IMR-90 (cell line): ENCODE data around the gene COX5B. TPM values are rescaled to one million over a fixed set of nuclear protein-coding genes. Genes with fewer than 3 reads are reported as not detected.
"Not testable (repeated sequence)": the region's sequence is repeated elsewhere in the genome, so short reads cannot be mapped to it uniquely, and the experiment has no call there.

ENCODE experiments used
- ATAC-seq: fragments of 200-7000 bp; cut with Tn5 transposase; 2 replicates; pipeline ENCODE4 v1.9.1; 2020; ENCODE audit warnings: low read depth, mild to moderate bottlenecking, moderate library complexity
- BruUV-seq: library from RNA; stranded (reverse); fragments of 400-500 nt; replicated peaks from 2 replicates; lab custom pipeline; 2021; lab: Mats Ljungman, UMichigan
- CTCF ChIA-PET: fragments of 300-600 bp; formaldehyde crosslinking; extraction: SDS; loops from one replicate; lab custom pipeline; 2021; ENCODE audit warnings: antibody characterized with exemption; lab: Yijun Ruan, JAX
- POLR2A ChIA-PET: fragments of 300-600 bp; sonication (Branson Sonifier 250); formaldehyde crosslinking; loops from one replicate; lab custom pipeline; 2022; ENCODE audit warnings: antibody characterized with exemption; ENCODE audit not compliant: unreplicated experiment; lab: Charles Lee
- DNase-seq: peaks from one replicate; pipeline ENCODE4 v3.0.0; 2013
- H2AFZ ChIP-seq: replicated peaks from 2 replicates; pipeline ENCODE3; 2013; ENCODE audit warnings: low read length, mild to moderate bottlenecking; ENCODE audit not compliant: poor library complexity
- H2AK5ac ChIP-seq: 2 replicates; pipeline ENCODE4 v1.6.1; 2013; ENCODE audit warnings: low read depth, low read length, inconsistent platforms
- H2AK9ac ChIP-seq: replicated peaks from 2 replicates; pipeline ENCODE3; 2013; ENCODE audit warnings: mild to moderate bottlenecking, low read depth, low read length, moderate library complexity; ENCODE audit not compliant: poor library complexity
- H2BK120ac ChIP-seq: 2 replicates; pipeline ENCODE4 v1.6.1; 2013; ENCODE audit warnings: low read depth, low read length, inconsistent platforms
- H2BK15ac ChIP-seq: 3 replicates; pipeline ENCODE4 v1.6.1; 2013; ENCODE audit warnings: low read depth, low read length, inconsistent platforms
- H2BK20ac ChIP-seq: 2 replicates; pipeline ENCODE4 v1.6.1; 2013; ENCODE audit warnings: low read depth, mild to moderate bottlenecking, inconsistent platforms, low read length, moderate library complexity
- H2BK5ac ChIP-seq: 2 replicates; pipeline ENCODE4 v1.6.1; 2013; ENCODE audit warnings: mild to moderate bottlenecking, low read depth, low read length, inconsistent platforms; ENCODE audit not compliant: poor library complexity, severe bottlenecking
- H3K14ac ChIP-seq: replicated peaks from 2 replicates; pipeline ENCODE4 v1.6.1; 2013; ENCODE audit warnings: low read depth, low read length, inconsistent platforms
- H3K18ac ChIP-seq: 2 replicates; pipeline ENCODE4 v1.6.1; 2013; ENCODE audit warnings: low read depth, low read length, control low read depth
- H3K23ac ChIP-seq: 2 replicates; pipeline ENCODE4 v1.6.1; 2013; ENCODE audit warnings: low read depth, low read length, inconsistent platforms
- H3K27ac ChIP-seq: 2 replicates; pipeline ENCODE4 v1.5.1; 2013; ENCODE audit warnings: mild to moderate bottlenecking, control low read depth, low read length; ENCODE audit not compliant: insufficient read depth
- H3K27me3 ChIP-seq: 2 replicates; pipeline ENCODE4 v1.6.1; 2013; ENCODE audit warnings: low read length; ENCODE audit not compliant: control insufficient read depth, insufficient read depth
- H3K36me3 ChIP-seq: 2 replicates; pipeline ENCODE4 v1.6.1; 2013; ENCODE audit warnings: low read length, mixed read lengths; ENCODE audit not compliant: control insufficient read depth, insufficient read depth
- H3K4ac ChIP-seq: 2 replicates; pipeline ENCODE4 v1.6.1; 2013; ENCODE audit warnings: low read depth, low read length, inconsistent platforms
- H3K4me1 ChIP-seq: 2 replicates; pipeline ENCODE4 v1.6.1; 2013; ENCODE audit warnings: low read length, mixed read lengths; ENCODE audit not compliant: control insufficient read depth, insufficient read depth
- H3K4me2 ChIP-seq: 2 replicates; pipeline ENCODE4 v1.6.1; 2013; ENCODE audit warnings: low read depth, mild to moderate bottlenecking, control low read depth, low read length, moderate library complexity
- H3K4me3 ChIP-seq: 2 replicates; pipeline ENCODE4 v1.5.1; 2013; ENCODE audit warnings: low read depth, mild to moderate bottlenecking, control low read depth, low read length, moderate library complexity; ENCODE audit not compliant: insufficient read depth
- H3K56ac ChIP-seq: 2 replicates; pipeline ENCODE4 v1.6.1; 2013; ENCODE audit warnings: low read length, inconsistent platforms; ENCODE audit not compliant: insufficient read depth; ENCODE audit errors: extremely low read depth
- H3K79me1 ChIP-seq, 2 experiments: 2 replicates each; pipeline ENCODE4 v1.6.1; 2013; ENCODE audit warnings: low read length in 2 of 2, inconsistent platforms in 1 of 2, low read depth in 1 of 2
- H3K9ac ChIP-seq: 2 replicates; pipeline ENCODE4 v1.6.1; 2013; ENCODE audit warnings: low read depth, low read length, control low read depth
- H3K9me1 ChIP-seq: 2 replicates; pipeline ENCODE4 v1.6.1; 2013; ENCODE audit warnings: low read length, inconsistent platforms; ENCODE audit not compliant: insufficient read depth
- H3K9me3 ChIP-seq: 2 replicates; pipeline ENCODE4 v1.6.1; 2013; ENCODE audit warnings: low read length; ENCODE audit not compliant: control insufficient read depth, insufficient read depth
- H4K20me1 ChIP-seq: 2 replicates; pipeline ENCODE4 v1.6.1; 2013; ENCODE audit warnings: low read length, inconsistent platforms; ENCODE audit not compliant: insufficient read depth
- H4K5ac ChIP-seq: 2 replicates; pipeline ENCODE4 v1.6.1; 2013; ENCODE audit warnings: mild to moderate bottlenecking, low read depth, low read length, control low read depth
- H4K8ac ChIP-seq, 2 experiments: 2 replicates each; pipeline ENCODE4 v1.6.1; 2013; ENCODE audit warnings: low read depth in 2 of 2, low read length in 2 of 2, control low read depth in 1 of 2, inconsistent platforms in 1 of 2
- H4K91ac ChIP-seq: 2 replicates; pipeline ENCODE4 v1.6.1; 2013; ENCODE audit warnings: low read depth, low read length, inconsistent platforms; ENCODE audit not compliant: insufficient read depth
- BHLHE40 ChIP-seq: fragments of 150-350 bp; IDR thresholded peaks from 2 replicates; pipeline ENCODE4 v1.6.1; 2016; ENCODE audit warnings: mild to moderate bottlenecking, low read depth, low read length
- ELK1 ChIP-seq: fragments of 150-350 bp; IDR thresholded peaks from 2 replicates; pipeline ENCODE4 v1.6.1; 2016; ENCODE audit warnings: low read depth, mild to moderate bottlenecking, low read length, moderate library complexity, borderline replicate concordance
- FOS ChIP-seq: fragments of 150-350 bp; IDR thresholded peaks from 2 replicates; pipeline ENCODE4 v1.6.1; 2016; ENCODE audit warnings: low read depth, low read length
- MAFK ChIP-seq: IDR thresholded peaks from 2 replicates; pipeline ENCODE4 v1.6.1; 2012; ENCODE audit warnings: low read depth, low read length, improper control_type of control experiment
- NFE2L2 ChIP-seq: fragments of 150-350 bp; IDR thresholded peaks from 2 replicates; pipeline ENCODE4 v1.6.1; 2016; ENCODE audit warnings: low read depth, mild to moderate bottlenecking, low read length
- SMC3 ChIP-seq: fragments of 150-350 bp; IDR thresholded peaks from 2 replicates; pipeline ENCODE4 v1.6.1; 2016; ENCODE audit warnings: low read depth, mild to moderate bottlenecking, antibody characterized with exemption, low read length, moderate library complexity
- WGBS, 2 experiments: methylation state at CpG; one replicate each; pipeline versions ENCODE4 v1.1.5 to v1.1.7; 2013; ENCODE audit warnings: missing lambda C conversion rate in 2 of 2; ENCODE audit not compliant: insufficient read length in 1 of 2; ENCODE audit errors: extremely low coverage in 2 of 2; 5-methylcytosine and 5-hydroxymethylcytosine counted together
- dilution Hi-C: fragments of 300-500 bp; cut with HindIII; formaldehyde crosslinking; loops from one replicate; pipeline ENCODE4 v1.14.3; 2018; ENCODE audit warnings: low sequenced_read_pairs; ENCODE audit not compliant: unreplicated experiment
- in situ Hi-C: fragments of 300-500 bp; cut with MboI; formaldehyde crosslinking; loops from 3 replicates; pipeline ENCODE4 v1.14.3; 2019; ENCODE audit warnings: low sequenced_read_pairs, inconsistent platforms, mixed read lengths
- intact Hi-C: fragments of 100-400 bp; cut with micrococcal nuclease; formaldehyde crosslinking; loops from 2 replicates; pipeline ENCODE4 v1.10.0; 2022
- polyA plus RNA-seq, 3 experiments: library from polyadenylated mRNA; depleted of rRNA; stranded (reverse); fragments of >200 nt; gene quantifications; 2 replicates each; pipeline ENCODE4 v1.2.3, GENCODE V29; 2012; ENCODE audit warnings: low replicate concordance in 1 of 3
- total RNA-seq: library from RNA; depleted of rRNA; stranded (reverse); fragments of >200 nt; gene quantifications from 2 replicates; pipeline ENCODE4 v1.2.3, GENCODE V29; 2012

Gene COX5B
- total and polyA plus RNA-seq, 2 of the 4 experiments (the other 2 are of a cell fraction) = 140 to 272 TPM

- Histone ChIP-seq H3K4me3 (no peak overlapping the region), H3K14ac (no peak overlapping the region), H2AFZ (no peak overlapping the region), H3K27me3 (no peaks in the 10 kb centered on the region), H3K56ac (no peak overlapping the region), H3K4me2 (no peak overlapping the region), H3K4me1 (no peaks in the 10 kb centered on the region), H3K4ac (no peak overlapping the region), H3K27ac (no peak overlapping the region), H4K5ac (no peak overlapping the region), H2BK20ac (no peak overlapping the region), H3K79me1 (no peaks in the 10 kb centered on the region), H2AK5ac (no peak overlapping the region), H3K9ac (no peak overlapping the region), H2BK15ac (no peak overlapping the region), H4K8ac (no peak overlapping the region), H4K20me1 (no peaks in the 10 kb centered on the region), H2BK120ac (no peak overlapping the region), H3K9me1 (0 out of 2 replicates have a peak, but pooled peaks cover 3% of the 10 kb centered on the region), H3K9me3 (no peaks in the 10 kb centered on the region), H2BK5ac (no peak overlapping the region), H2AK9ac (no peak overlapping the region), H3K23ac (no peak overlapping the region), H4K91ac (no peak overlapping the region), H3K18ac (no peak overlapping the region), H3K36me3 (no peaks in the 10 kb centered on the region)
- in situ Hi-C loops = no loop called here
- ChIA-PET CTCF (no interaction called here), POLR2A (no interaction called here)
- no peak for TF ChIP-seq FOS
- peak; percentile 83 for TF ChIP-seq NFE2L2
- 0 out of 2 replicates have a peak, but pooled peaks have one; percentile 8 for TF ChIP-seq MAFK
- no peak for TF ChIP-seq ELK1
- no peak for TF ChIP-seq BHLHE40
- no peak for TF ChIP-seq SMC3
- dilution Hi-C loops = no loop called here
- intact Hi-C loops = no loop called here
- no CpG with 5 or more reads among the region's 1 CpG for WGBS, 2 experiments
- DNase-seq (no peak), ATAC-seq (no peak)
- BruUV-seq = no TSS peak
These were observed 32.4 kb downstream of the COX5B start for GRCh38 chr2:97678298-97678697.

- H2AK9ac ChIP-seq, H4K8ac ChIP-seq, H3K9me3 ChIP-seq, H2BK20ac ChIP-seq, H4K5ac ChIP-seq, H4K20me1 ChIP-seq, dilution Hi-C loops, H3K4me2 ChIP-seq, H3K27ac ChIP-seq, H3K56ac ChIP-seq, H3K14ac ChIP-seq, H3K27me3 ChIP-seq, H3K18ac ChIP-seq, H2BK120ac ChIP-seq, H3K79me1 ChIP-seq, H3K4me1 ChIP-seq, DNase-seq, H3K9me1 ChIP-seq, POLR2A ChIA-PET, H3K4me3 ChIP-seq, in situ Hi-C loops, H2BK15ac ChIP-seq, BruUV-seq, H3K23ac ChIP-seq, ATAC-seq, H3K36me3 ChIP-seq, H2BK5ac ChIP-seq, H4K91ac ChIP-seq, H3K9ac ChIP-seq, H2AK5ac ChIP-seq, intact Hi-C loops, H2AFZ ChIP-seq, H3K4ac ChIP-seq: not testable (repeated sequence)
- CTCF ChIA-PET = interaction anchor here (1.1 kb wide), 1 partner anchor 13 kb away, joined by 4 read pairs; no protein-coding TSS in a partner anchor
- WGBS, 2 experiments = no CpG with 5 or more reads among the region's 3 CpGs
These were observed 41.4 kb downstream of the COX5B start for GRCh38 chr2:97687235-97687634.
